NB4 (cell line): Measurements from ENCODE around the gene ZBTB1.

Experiments used
- CTCF ChIP-seq: IDR thresholded peaks from one replicate; pipeline ENCODE4 v1.5.1; 2012; ENCODE audit warnings: low read depth, low read length
- MYC ChIP-seq: IDR thresholded peaks from 2 replicates; pipeline ENCODE4 v1.6.1; 2011; ENCODE audit warnings: low read depth, low read length
- POLR2A ChIP-seq: IDR thresholded peaks from 2 replicates; pipeline ENCODE4 v1.6.1; 2011; ENCODE audit warnings: mild to moderate bottlenecking; ENCODE audit not compliant: insufficient read length; ENCODE audit errors: extremely low read depth
- TF ChIP-seq, protein P1 (sequence below): IDR thresholded peaks from 2 replicates; pipeline ENCODE4 v1.6.1; 2011; ENCODE audit warnings: low read depth, low read length

GRCh38 chr14:64459405-64460136 lies 45.0 kb upstream of the ZBTB1 start:
- TF ChIP-seq CTCF (no peak), POLR2A (no peak), MYC (no peak)
- TF ChIP-seq, protein P1, sequence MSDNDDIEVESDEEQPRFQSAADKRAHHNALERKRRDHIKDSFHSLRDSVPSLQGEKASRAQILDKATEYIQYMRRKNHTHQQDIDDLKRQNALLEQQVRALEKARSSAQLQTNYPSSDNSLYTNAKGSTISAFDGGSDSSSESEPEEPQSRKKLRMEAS = no peak
